ENCODE results near the gene SNX20. TPM values are rescaled to one million over a fixed set of nuclear protein-coding genes. Genes with fewer than 3 reads are reported as not detected.

Gene SNX20
- total RNA-seq, 1 donor from 2014 or later = 34.9 TPM

- no peak overlapping the region for H3K4me3 Mint-ChIP-seq
- no peaks in the 10 kb centered on the region for H3K4me1 Mint-ChIP-seq
- H3K36me3 Mint-ChIP-seq (ENCODE audit: low read depth) = no peaks in the 10 kb centered on the region
- H3K9me3 Mint-ChIP-seq = peaks cover 5% of the 10 kb centered on the region
- DNase-seq = no peak
- no peak overlapping the region for H3K27ac Mint-ChIP-seq
- H3K27me3 Mint-ChIP-seq = no peaks in the 10 kb centered on the region
- intact Hi-C loops (cut with micrococcal nuclease) = no loop called here
These were observed 29.2 kb downstream of the SNX20 start for GRCh38 chr16:50651835-50652438.

GRCh38 chr16:50646345-50646744 is 34.8 kb downstream of the SNX20 start:
- H3K27me3 Mint-ChIP-seq = no peaks in the 10 kb centered on the region
- H3K4me3 Mint-ChIP-seq = no peak overlapping the region
- H3K9me3 Mint-ChIP-seq = no peaks in the 10 kb centered on the region
- H3K27ac Mint-ChIP-seq = no peak overlapping the region
- no peaks in the 10 kb centered on the region for H3K36me3 Mint-ChIP-seq (ENCODE audit: low read depth)
- no peak for DNase-seq
- no peaks in the 10 kb centered on the region for H3K4me1 Mint-ChIP-seq
- intact Hi-C loops (cut with micrococcal nuclease) = loop anchor here (10.0 kb wide), 1 partner anchor 252 kb away; no protein-coding TSS in a partner anchor

GRCh38 chr16:50645563-50646220 is 35.4 kb downstream of the SNX20 start:
- DNase-seq = no peak
- Mint-ChIP-seq H3K36me3 (ENCODE audit: low read depth) (no peaks in the 10 kb centered on the region), H3K9me3 (no peaks in the 10 kb centered on the region), H3K27me3 (no peaks in the 10 kb centered on the region), H3K4me1 (no peaks in the 10 kb centered on the region), H3K27ac (no peak overlapping the region), H3K4me3 (no peak overlapping the region)
- intact Hi-C loops (cut with micrococcal nuclease) = loop anchor here (10.0 kb wide), 1 partner anchor 251 kb away; no protein-coding TSS in a partner anchor

DNA sequence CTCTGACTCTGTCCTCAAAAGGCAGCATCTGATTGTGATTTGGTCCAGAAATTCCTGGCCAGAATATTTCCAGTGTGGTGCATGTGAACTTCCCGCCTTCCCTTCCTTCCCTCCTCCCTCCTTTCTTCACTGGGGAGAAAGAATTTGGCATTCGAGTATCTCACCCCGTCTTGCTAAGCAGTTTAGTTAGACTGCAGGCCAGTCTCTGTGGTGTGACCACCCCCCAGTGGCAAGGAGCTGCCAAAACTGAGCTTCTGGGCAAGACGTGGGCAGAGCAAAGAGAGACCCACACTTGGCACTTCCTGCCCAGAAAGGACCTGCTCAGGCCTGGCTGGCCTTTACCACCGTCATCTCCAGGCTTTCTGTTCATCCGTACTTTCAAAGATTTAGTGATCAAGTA is 36.4 kb downstream of the SNX20 start:
- Mint-ChIP-seq H3K4me1 (no peaks in the 10 kb centered on the region), H3K27ac (no peak overlapping the region), H3K36me3 (ENCODE audit: low read depth) (no peaks in the 10 kb centered on the region), H3K9me3 (no peaks in the 10 kb centered on the region), H3K4me3 (no peak overlapping the region), H3K27me3 (no peaks in the 10 kb centered on the region)
- DNase-seq = peak; percentile 73
- intact Hi-C loops (cut with micrococcal nuclease) = loop anchor here (10.0 kb wide), 1 partner anchor 250 kb away; no protein-coding TSS in a partner anchor

- intact Hi-C loops (cut with micrococcal nuclease) = loop anchor here (10.0 kb wide), 1 partner anchor 249 kb away; no protein-coding TSS in a partner anchor
- no peak for DNase-seq
- H3K27me3 Mint-ChIP-seq = no peaks in the 10 kb centered on the region
- H3K9me3 Mint-ChIP-seq = no peaks in the 10 kb centered on the region
- H3K4me3 Mint-ChIP-seq = no peak overlapping the region
- no peak overlapping the region for H3K27ac Mint-ChIP-seq
- H3K36me3 Mint-ChIP-seq (ENCODE audit: low read depth) = no peaks in the 10 kb centered on the region
- H3K4me1 Mint-ChIP-seq = peaks cover 1% of the 10 kb centered on the region
These were observed 36.9 kb downstream of the SNX20 start for GRCh38 chr16:50644245-50644644.

- intact Hi-C loops (cut with micrococcal nuclease) = loop anchor here (10.0 kb wide), 1 partner anchor 248 kb away; no protein-coding TSS in a partner anchor
- H3K4me3 Mint-ChIP-seq = no peak overlapping the region
These were observed 37.9 kb downstream of the SNX20 start for GRCh38 chr16:50643192-50643591.

DNA sequence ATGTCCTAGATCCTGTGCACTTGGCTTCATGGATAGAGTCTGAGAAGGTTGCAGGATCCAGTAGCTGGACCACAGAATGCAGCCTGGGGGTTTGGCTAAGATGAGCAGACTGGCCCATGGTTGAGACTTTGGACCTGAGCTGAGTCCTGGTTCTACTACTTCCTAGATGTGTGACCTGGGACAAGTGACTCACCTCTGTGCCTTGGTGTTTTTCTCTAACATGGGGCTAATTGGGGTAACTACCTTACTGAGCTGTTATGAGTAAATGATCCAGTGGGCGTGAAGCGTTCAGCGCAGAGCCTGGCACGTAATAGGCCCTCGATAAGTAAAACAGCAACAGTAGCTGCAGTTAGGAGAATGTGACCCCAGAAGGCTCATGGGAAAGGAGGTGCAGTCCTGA is 38.8 kb downstream of the SNX20 start:
- peaks cover 2% of the 10 kb centered on the region for H3K4me1 Mint-ChIP-seq
- intact Hi-C loops (cut with micrococcal nuclease) = loop anchor here (10.0 kb wide), 1 partner anchor 248 kb away; no protein-coding TSS in a partner anchor

More at GRCh38 chr16:50643192-50643591, 37.9 kb downstream of the SNX20 start:
- no peak for DNase-seq
- Mint-ChIP-seq H3K27ac (no peak overlapping the region), H3K27me3 (no peaks in the 10 kb centered on the region), H3K9me3 (no peaks in the 10 kb centered on the region), H3K4me1 (peaks cover 2% of the 10 kb centered on the region), H3K36me3 (ENCODE audit: low read depth) (no peaks in the 10 kb centered on the region)

DNA sequence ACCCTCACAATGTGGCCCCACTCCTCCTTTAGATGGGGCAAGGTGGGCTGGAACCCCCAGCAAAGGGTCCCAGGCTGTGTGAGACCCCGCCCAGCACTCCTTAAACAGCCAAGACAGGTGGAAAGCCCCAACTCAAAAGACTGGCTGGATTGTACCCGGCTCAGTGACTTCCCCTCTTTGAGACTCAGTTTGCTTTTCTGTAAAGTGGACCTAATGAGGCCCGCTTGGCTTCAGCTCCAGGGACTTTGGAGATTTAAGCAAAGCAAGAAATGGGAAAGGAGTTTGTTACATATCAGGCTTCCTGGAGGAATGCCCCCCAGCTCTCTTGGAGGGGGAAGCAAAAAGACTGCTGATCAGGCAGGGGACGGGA is 39.3 kb downstream of the SNX20 start:
- Mint-ChIP-seq H3K4me1 (peaks cover 2% of the 10 kb centered on the region), H3K4me3 (no peak overlapping the region), H3K9me3 (no peaks in the 10 kb centered on the region), H3K27ac (no peak overlapping the region), H3K36me3 (ENCODE audit: low read depth) (no peaks in the 10 kb centered on the region), H3K27me3 (no peaks in the 10 kb centered on the region)
- no peak for DNase-seq
- intact Hi-C loops (cut with micrococcal nuclease) = loop anchor here (10.0 kb wide), 1 partner anchor 247 kb away; no protein-coding TSS in a partner anchor

More for the DNA sequence above, 38.8 kb downstream of the SNX20 start:
- no peaks in the 10 kb centered on the region for H3K9me3 Mint-ChIP-seq
- H3K27me3 Mint-ChIP-seq = no peaks in the 10 kb centered on the region
- DNase-seq = no peak
- no peak overlapping the region for H3K4me3 Mint-ChIP-seq
- no peaks in the 10 kb centered on the region for H3K36me3 Mint-ChIP-seq (ENCODE audit: low read depth)
- H3K27ac Mint-ChIP-seq = no peak overlapping the region

GRCh38 chr16:50640919-50641817 is 39.9 kb downstream of the SNX20 start:
- intact Hi-C loops (cut with micrococcal nuclease) = loop anchor here (10.0 kb wide), 1 partner anchor 246 kb away; no protein-coding TSS in a partner anchor
- Mint-ChIP-seq H3K4me3 (no peak overlapping the region), H3K9me3 (no peaks in the 10 kb centered on the region), H3K27ac (no peak overlapping the region), H3K27me3 (no peaks in the 10 kb centered on the region), H3K4me1 (peaks cover 2% of the 10 kb centered on the region), H3K36me3 (ENCODE audit: low read depth) (no peaks in the 10 kb centered on the region)
- DNase-seq = no peak

DNA sequence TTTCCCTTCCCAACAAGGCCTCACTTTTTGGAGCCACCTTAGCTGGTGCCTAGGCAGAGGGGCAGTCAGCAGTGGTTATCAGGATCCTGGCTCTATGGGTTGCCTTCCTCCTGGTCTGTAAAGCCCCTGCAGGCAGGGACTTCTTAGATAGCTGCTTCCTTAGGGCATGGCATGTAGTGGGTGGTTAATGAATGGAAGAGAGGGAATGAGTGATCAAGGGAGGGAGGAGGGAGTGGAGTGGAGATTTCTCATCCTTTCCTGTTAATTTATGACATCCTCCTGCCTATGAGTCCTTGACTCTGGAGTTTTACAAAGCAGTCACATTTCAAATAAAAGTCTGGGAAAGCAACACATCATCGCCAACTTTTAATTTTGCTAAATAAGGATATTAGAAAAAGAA is 40.7 kb downstream of the SNX20 start:
- H3K27ac Mint-ChIP-seq = no peak overlapping the region
- H3K9me3 Mint-ChIP-seq = no peaks in the 10 kb centered on the region
- H3K27me3 Mint-ChIP-seq = no peaks in the 10 kb centered on the region
- no peak for DNase-seq
- no peaks in the 10 kb centered on the region for H3K36me3 Mint-ChIP-seq (ENCODE audit: low read depth)
- intact Hi-C loops (cut with micrococcal nuclease) = loop anchor here (10.0 kb wide), 1 partner anchor 246 kb away; no protein-coding TSS in a partner anchor
- H3K4me1 Mint-ChIP-seq = peaks cover 3% of the 10 kb centered on the region
- no peak overlapping the region for H3K4me3 Mint-ChIP-seq

DNA sequence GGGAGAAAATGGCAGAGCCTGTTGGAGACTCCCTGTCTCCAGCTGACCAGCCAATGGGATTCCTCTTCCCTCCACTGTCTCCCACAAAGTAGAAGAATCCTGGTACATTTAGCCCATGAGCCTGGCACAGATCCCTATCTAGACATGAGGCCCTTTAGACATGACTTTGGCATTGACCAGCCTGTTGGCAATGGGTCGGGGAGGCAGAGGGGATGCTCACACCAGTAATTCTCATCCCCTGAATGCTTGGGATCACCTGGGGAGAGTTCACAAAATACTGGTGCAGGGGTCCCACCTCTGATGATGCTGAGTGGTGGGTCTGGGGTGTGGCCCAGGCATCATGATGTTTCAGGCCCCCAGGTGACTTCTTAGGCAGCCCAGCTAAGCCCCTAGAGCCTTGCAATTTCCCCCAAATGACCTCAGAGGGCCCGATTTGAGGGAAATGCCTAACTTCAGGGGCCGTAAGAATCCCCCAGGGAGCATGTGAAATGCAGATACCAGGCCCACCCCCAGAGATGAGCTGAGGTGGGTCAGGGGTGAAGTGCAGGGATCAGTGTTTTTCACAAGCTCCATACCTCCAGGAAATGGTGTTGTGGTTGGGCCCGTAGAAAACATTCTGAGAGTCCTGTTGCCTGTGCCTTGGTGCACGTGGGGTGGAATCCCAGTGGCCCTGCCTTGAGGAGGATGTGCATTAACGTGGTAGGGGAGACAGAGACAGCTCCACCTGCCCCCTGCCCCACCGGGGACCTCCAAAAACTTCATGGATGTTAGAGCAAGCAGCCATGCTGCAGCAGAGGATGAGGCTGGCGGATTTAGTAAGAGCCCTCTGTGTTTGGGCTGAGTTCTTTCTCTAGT is 42.1 kb downstream of the SNX20 start:
- Mint-ChIP-seq H3K9me3 (no peaks in the 10 kb centered on the region), H3K27me3 (no peaks in the 10 kb centered on the region), H3K27ac (no peak overlapping the region), H3K4me3 (no peak overlapping the region), H3K36me3 (ENCODE audit: low read depth) (no peaks in the 10 kb centered on the region), H3K4me1 (peaks cover 3% of the 10 kb centered on the region)
- no peak for DNase-seq
- intact Hi-C loops (cut with micrococcal nuclease) = no loop called here

GRCh38 chr16:50637716-50638602 is 43.2 kb downstream of the SNX20 start:
- no peak for DNase-seq
- intact Hi-C loops (cut with micrococcal nuclease) = no loop called here
- Mint-ChIP-seq H3K27ac (no peak overlapping the region), H3K4me1 (peaks cover 3% of the 10 kb centered on the region), H3K4me3 (no peak overlapping the region), H3K27me3 (no peaks in the 10 kb centered on the region), H3K36me3 (ENCODE audit: low read depth) (no peaks in the 10 kb centered on the region), H3K9me3 (no peaks in the 10 kb centered on the region)

Measured in activated CD4-positive, alpha-beta T cell treated with anti-CD3 and anti-CD28 coated beads, Interleukin-2, amount 10 ng/mL, durations not matched to agents 24 days and 14 days (primary cell).